HUES48 (cell line): ENCODE results near the gene DAZAP1.

ENCODE experiments used
- H3K27ac ChIP-seq: one replicate; pipeline ENCODE4 v1.7.0; 2013; ENCODE audit warnings: low read depth, low read length, inconsistent platforms
- H3K27me3 ChIP-seq: 2 replicates; pipeline ENCODE4 v1.6.1; 2013; ENCODE audit warnings: mild to moderate bottlenecking, low read length; ENCODE audit not compliant: control insufficient read depth, insufficient read depth
- H3K36me3 ChIP-seq: 2 replicates; pipeline ENCODE4 v1.6.1; 2013; ENCODE audit warnings: low read length; ENCODE audit not compliant: control insufficient read depth, insufficient read depth
- H3K4me1 ChIP-seq: 2 replicates; pipeline ENCODE4 v1.6.1; 2013; ENCODE audit warnings: mild to moderate bottlenecking, low read length; ENCODE audit not compliant: control insufficient read depth, insufficient read depth
- H3K4me3 ChIP-seq: 2 replicates; pipeline ENCODE4 v1.5.1; 2013; ENCODE audit warnings: mild to moderate bottlenecking, low read depth, low read length
- H3K9ac ChIP-seq: 2 replicates; pipeline ENCODE4 v1.6.1; 2013; ENCODE audit warnings: mild to moderate bottlenecking, low read depth, low read length, moderate library complexity
- H3K9me3 ChIP-seq: 2 replicates; pipeline ENCODE4 v1.6.1; 2013; ENCODE audit warnings: low read length; ENCODE audit not compliant: control insufficient read depth, insufficient read depth

Gene DAZAP1

GRCh38 chr19:1379126-1379905, 28.1 kb upstream of the DAZAP1 start:
- H3K27me3 ChIP-seq, result no peaks in the 10 kb centered on the region
- H3K9ac ChIP-seq, result no peak overlapping the region
- peaks cover 7% of the 10 kb centered on the region; the same call in 1 of the 2 replicates for H3K4me1 ChIP-seq
- no peak overlapping the region for H3K4me3 ChIP-seq
- no peaks in the 10 kb centered on the region for H3K9me3 ChIP-seq
- H3K36me3 ChIP-seq, result peaks cover 19% of the 10 kb centered on the region
- no peak overlapping the region for H3K27ac ChIP-seq

- no peaks in the 10 kb centered on the region for H3K9me3 ChIP-seq
- H3K27ac ChIP-seq, result no peak overlapping the region
- no peaks in the 10 kb centered on the region for H3K27me3 ChIP-seq
- no peak overlapping the region for H3K9ac ChIP-seq
- H3K36me3 ChIP-seq, result peaks cover 16% of the 10 kb centered on the region
- peaks cover 9% of the 10 kb centered on the region; the same call in 1 of the 2 replicates for H3K4me1 ChIP-seq
- H3K4me3 ChIP-seq, result no peak overlapping the region
Observed at GRCh38 chr19:1379961-1380489, 27.4 kb upstream of the DAZAP1 start.

GRCh38 chr19:1382250-1382649, 25.1 kb upstream of the DAZAP1 start:
- no peaks in the 10 kb centered on the region for H3K27me3 ChIP-seq
- no peak overlapping the region for H3K9ac ChIP-seq
- no peak overlapping the region for H3K27ac ChIP-seq
- no peak overlapping the region for H3K4me3 ChIP-seq
- peaks cover 9% of the 10 kb centered on the region; the same call in 1 of the 2 replicates for H3K4me1 ChIP-seq
- peaks cover 5% of the 10 kb centered on the region for H3K36me3 ChIP-seq
- no peaks in the 10 kb centered on the region for H3K9me3 ChIP-seq

GRCh38 chr19:1383017-1383311, 24.4 kb upstream of the DAZAP1 start:
- Histone ChIP-seq H3K4me3 (no peak overlapping the region; the same call in 1 of the 2 replicates), H3K27ac (no peak overlapping the region), H3K9ac (no peak overlapping the region), H3K36me3 (no peaks in the 10 kb centered on the region), H3K27me3 (no peaks in the 10 kb centered on the region), H3K4me1 (peaks cover 9% of the 10 kb centered on the region; the same call in 1 of the 2 replicates), H3K9me3 (no peaks in the 10 kb centered on the region)

GRCh38 chr19:1383312-1384084, 23.9 kb upstream of the DAZAP1 start, which contains the start of gene NDUFS7:
Gene NDUFS7 (plus strand): TSS chr19:1383907. CDS start chr19:1383927, 20 bp downstream.
- peak within 1 kb of the TSS; percentile 82 for H3K4me3 ChIP-seq
- H3K27ac ChIP-seq, result peak within 1 kb of the TSS; percentile 88
- H3K36me3 ChIP-seq, result no peaks in the 10 kb centered on the region; the same call in 1 of the 2 replicates
- peak within 1 kb of the TSS; percentile 83 for H3K9ac ChIP-seq
- peaks cover 9% of the 10 kb centered on the region; the same call in 1 of the 2 replicates for H3K4me1 ChIP-seq
- no peaks in the 10 kb centered on the region for H3K9me3 ChIP-seq
- H3K27me3 ChIP-seq, result no peaks in the 10 kb centered on the region

- peaks cover 5% of the 10 kb centered on the region for H3K36me3 ChIP-seq
- H3K27ac ChIP-seq, result peak overlapping the region; percentile 88
- H3K4me1 ChIP-seq, result peaks cover 9% of the 10 kb centered on the region; the same call in 1 of the 2 replicates
- H3K4me3 ChIP-seq, result peak overlapping the region; percentile 82
- no peaks in the 10 kb centered on the region for H3K27me3 ChIP-seq
- H3K9ac ChIP-seq, result peak overlapping the region; percentile 83; the same call in 1 of the 2 replicates
- no peaks in the 10 kb centered on the region for H3K9me3 ChIP-seq
Observed at GRCh38 chr19:1384085-1384462, 23.3 kb upstream of the DAZAP1 start.

- Histone ChIP-seq H3K27ac (no peak overlapping the region), H3K4me3 (peak overlapping the region; percentile 82), H3K27me3 (no peaks in the 10 kb centered on the region), H3K9ac (0 out of 2 replicates have a peak overlapping the region, but pooled peaks have one; percentile 83), H3K9me3 (no peaks in the 10 kb centered on the region), H3K36me3 (peaks cover 10% of the 10 kb centered on the region), H3K4me1 (peaks cover 9% of the 10 kb centered on the region; the same call in 1 of the 2 replicates)
Observed at GRCh38 chr19:1384478-1385110, 22.8 kb upstream of the DAZAP1 start.

GRCh38 chr19:1385816-1386215, 21.6 kb upstream of the DAZAP1 start:
- Histone ChIP-seq H3K27me3 (no peaks in the 10 kb centered on the region), H3K27ac (no peak overlapping the region), H3K4me3 (no peak overlapping the region), H3K9me3 (no peaks in the 10 kb centered on the region), H3K9ac (no peak overlapping the region), H3K4me1 (peaks cover 9% of the 10 kb centered on the region; the same call in 1 of the 2 replicates), H3K36me3 (peaks cover 13% of the 10 kb centered on the region)

- H3K4me3 ChIP-seq, result no peak overlapping the region
- no peak overlapping the region for H3K27ac ChIP-seq
- no peaks in the 10 kb centered on the region for H3K27me3 ChIP-seq
- peaks cover 2% of the 10 kb centered on the region; the same call in 1 of the 2 replicates for H3K4me1 ChIP-seq
- H3K9me3 ChIP-seq, result no peaks in the 10 kb centered on the region
- peaks cover 18% of the 10 kb centered on the region for H3K36me3 ChIP-seq
- H3K9ac ChIP-seq, result no peak overlapping the region
Observed at GRCh38 chr19:1386945-1387683, 20.3 kb upstream of the DAZAP1 start.
